H9 (cell line): Measurements from ENCODE around the gene TARS2. TPM values are rescaled to one million over a fixed set of nuclear protein-coding genes. Genes with fewer than 3 reads are reported as not detected.

Experiments
- DNase-seq: peaks from one replicate; pipeline ENCODE4 v3.0.0-alpha.2; 2017
- H2AFZ ChIP-seq: one replicate; pipeline ENCODE4 v1.6.1; 2013; ENCODE audit warnings: mild to moderate bottlenecking, low read length, control low read depth, moderate library complexity
- H2AK5ac ChIP-seq: 2 replicates; pipeline ENCODE4 v1.6.1; 2013; ENCODE audit warnings: low read length, control low read depth, mixed read lengths; ENCODE audit not compliant: insufficient read length
- H2BK120ac ChIP-seq: one replicate; pipeline ENCODE4 v1.6.1; 2013; ENCODE audit warnings: low read depth, mild to moderate bottlenecking, low read length, control low read depth, inconsistent platforms; ENCODE audit not compliant: poor library complexity, severe bottlenecking
- H2BK12ac ChIP-seq: 2 replicates; pipeline ENCODE4 v1.6.1; 2013; ENCODE audit warnings: low read length, control low read depth, mixed read lengths, low read depth; ENCODE audit not compliant: insufficient read length
- H2BK15ac ChIP-seq: 2 replicates; pipeline ENCODE4 v1.6.1; 2013; ENCODE audit warnings: low read depth, low read length, control low read depth
- H2BK20ac ChIP-seq: one replicate; pipeline ENCODE4 v1.6.1; 2013; ENCODE audit warnings: low read depth, mild to moderate bottlenecking, low read length, control low read depth, inconsistent platforms; ENCODE audit not compliant: poor library complexity, severe bottlenecking
- H2BK5ac ChIP-seq: 2 replicates; pipeline ENCODE4 v1.6.1; 2013; ENCODE audit warnings: low read length, control low read depth, mixed read lengths; ENCODE audit not compliant: insufficient read length
- H3K14ac ChIP-seq: 2 replicates; pipeline ENCODE4 v1.6.1; 2013; ENCODE audit warnings: low read length, control low read depth; ENCODE audit not compliant: insufficient read depth
- H3K18ac ChIP-seq: 2 replicates; pipeline ENCODE4 v1.6.1; 2013; ENCODE audit warnings: low read depth, mild to moderate bottlenecking, mixed read lengths, low read length, control low read depth; ENCODE audit not compliant: insufficient read length
- H3K23ac ChIP-seq: 2 replicates; pipeline ENCODE4 v1.6.1; 2013; ENCODE audit warnings: low read length, control low read depth, mixed read lengths, low read depth; ENCODE audit not compliant: insufficient read length
- H3K23me2 ChIP-seq: 2 replicates; pipeline ENCODE4 v1.6.1; 2013; ENCODE audit warnings: low read depth, mild to moderate bottlenecking, mixed read lengths, low read length, control low read depth; ENCODE audit not compliant: insufficient read length, poor library complexity, severe bottlenecking
- H3K27ac ChIP-seq: 2 replicates; pipeline ENCODE4 v1.5.1; 2013; ENCODE audit warnings: low read length, control low read depth, mixed read lengths, low read depth; ENCODE audit not compliant: insufficient read length
- H3K27me3 ChIP-seq: 2 replicates; pipeline ENCODE4 v1.6.1; 2013; ENCODE audit warnings: low read length, control low read depth, inconsistent platforms; ENCODE audit not compliant: insufficient read depth
- H3K4ac ChIP-seq: 2 replicates; pipeline ENCODE4 v1.6.1; 2013; ENCODE audit warnings: low read depth, mild to moderate bottlenecking, control low read depth, inconsistent platforms, low read length, moderate library complexity
- H3K4me1 ChIP-seq: 2 replicates; pipeline ENCODE4 v1.6.1; 2013; ENCODE audit warnings: low read length, control low read depth, inconsistent platforms; ENCODE audit not compliant: insufficient read depth
- H3K4me2 ChIP-seq: 2 replicates; pipeline ENCODE4 v1.6.1; 2013; ENCODE audit warnings: low read length, control low read depth, mixed read lengths; ENCODE audit not compliant: insufficient read length, insufficient read depth
- H3K56ac ChIP-seq: 2 replicates; pipeline ENCODE4 v1.6.1; 2013; ENCODE audit warnings: low read depth, mild to moderate bottlenecking, mixed read lengths, low read length, control low read depth; ENCODE audit not compliant: insufficient read length
- H3K79me1 ChIP-seq: 2 replicates; pipeline ENCODE4 v1.6.1; 2013; ENCODE audit warnings: low read depth, mild to moderate bottlenecking, moderate library complexity, low read length, control low read depth, inconsistent platforms; ENCODE audit not compliant: insufficient read depth, poor library complexity, severe bottlenecking
- H3K79me2 ChIP-seq: 2 replicates; pipeline ENCODE4 v1.6.1; 2013; ENCODE audit warnings: low read length, control low read depth, inconsistent platforms; ENCODE audit not compliant: insufficient read depth
- H3K9ac ChIP-seq: 2 replicates; pipeline ENCODE4 v1.6.1; 2013; ENCODE audit warnings: low read length, control low read depth, mixed read lengths; ENCODE audit not compliant: insufficient read length; ENCODE audit errors: extremely low read depth
- H3K9me3 ChIP-seq: one replicate; pipeline ENCODE4 v1.6.1; 2013; ENCODE audit warnings: low read depth, low read length, inconsistent platforms; ENCODE audit not compliant: control insufficient read depth
- H3T11ph ChIP-seq: one replicate; pipeline ENCODE4 v1.6.1; 2013; ENCODE audit warnings: mild to moderate bottlenecking, low read length, control low read depth, inconsistent platforms
- H4K20me1 ChIP-seq: one replicate; pipeline ENCODE4 v1.6.1; 2013; ENCODE audit not compliant: control insufficient read depth, insufficient read length, insufficient read depth
- H4K5ac ChIP-seq: 2 replicates; pipeline ENCODE4 v1.6.1; 2013; ENCODE audit warnings: low read depth, mild to moderate bottlenecking, mixed read lengths, low read length, control low read depth; ENCODE audit not compliant: insufficient read length
- H4K8ac ChIP-seq: replicated peaks from 2 replicates; pipeline ENCODE4 v1.6.1; 2013; ENCODE audit warnings: low read length, control low read depth, mixed read lengths, low read depth; ENCODE audit not compliant: insufficient read length
- H4K91ac ChIP-seq: 2 replicates; pipeline ENCODE4 v1.6.1; 2013; ENCODE audit warnings: low read depth, mild to moderate bottlenecking, moderate library complexity, mixed read lengths, low read length, control low read depth; ENCODE audit not compliant: insufficient read length
- H3K27ac Mint-ChIP-seq, 3 experiments: 2 replicates in 2 of 3; 3 replicates in 1 of 3; pipeline ENCODE4 v1.8.0; 2020 to 2021; ENCODE audit warnings: mixed read lengths in 3 of 3, mild to moderate bottlenecking in 1 of 3, moderate library complexity in 1 of 3
- H3K27me3 Mint-ChIP-seq: 2 replicates; pipeline ENCODE4 v1.8.0; 2021; ENCODE audit warnings: low read depth, mild to moderate bottlenecking, moderate library complexity, mixed read lengths
- H3K36me3 Mint-ChIP-seq, 3 experiments: 2 replicates in 2 of 3; 3 replicates in 1 of 3; pipeline ENCODE4 v1.8.0; 2020 to 2021; ENCODE audit warnings: low read depth in 3 of 3, mixed read lengths in 3 of 3; ENCODE audit not compliant: insufficient read depth in 1 of 3
- H3K4me1 Mint-ChIP-seq, 2 experiments: 2 replicates each; pipeline ENCODE4 v1.8.0; 2020; ENCODE audit warnings: mixed read lengths in 2 of 2
- H3K4me3 Mint-ChIP-seq, 2 experiments: 2 replicates in 1 of 2; 3 replicates in 1 of 2; pipeline ENCODE4 v1.8.0; 2020 to 2021; ENCODE audit warnings: mild to moderate bottlenecking in 2 of 2, mixed read lengths in 2 of 2, moderate library complexity in 1 of 2
- H3K9me3 Mint-ChIP-seq, 2 experiments: 2 replicates in 1 of 2; 3 replicates in 1 of 2; pipeline ENCODE4 v1.8.0; 2020; ENCODE audit warnings: mild to moderate bottlenecking in 2 of 2, mixed read lengths in 2 of 2, moderate library complexity in 1 of 2
- WGBS: extraction: QIAGEN DNeasy Blood & Tissue Kit; methylation state at CpG from one replicate; pipeline ENCODE4 v1.1.7; 2013; ENCODE audit warnings: missing lambda C conversion rate, low lambda C conversion rate, mixed read lengths; ENCODE audit not compliant: insufficient read length; ENCODE audit errors: extremely low coverage; 5-methylcytosine and 5-hydroxymethylcytosine counted together
- total RNA-seq: library from RNA; stranded (reverse); gene quantifications from 2 replicates; pipeline ENCODE4 v1.2.1, GENCODE V29; 2021
- TF ChIP-seq, protein P1 (sequence below): fragments of 200-600 bp; sonication (generic); conservative IDR thresholded peaks from 3 replicates; pipeline ENCODE4 v1.8.0; 2021; ENCODE audit warnings: antibody characterized with exemption, mild to moderate bottlenecking

Gene TARS2
- total RNA-seq, 1 experiment from 2014 or later = 36.5 TPM

DNA sequence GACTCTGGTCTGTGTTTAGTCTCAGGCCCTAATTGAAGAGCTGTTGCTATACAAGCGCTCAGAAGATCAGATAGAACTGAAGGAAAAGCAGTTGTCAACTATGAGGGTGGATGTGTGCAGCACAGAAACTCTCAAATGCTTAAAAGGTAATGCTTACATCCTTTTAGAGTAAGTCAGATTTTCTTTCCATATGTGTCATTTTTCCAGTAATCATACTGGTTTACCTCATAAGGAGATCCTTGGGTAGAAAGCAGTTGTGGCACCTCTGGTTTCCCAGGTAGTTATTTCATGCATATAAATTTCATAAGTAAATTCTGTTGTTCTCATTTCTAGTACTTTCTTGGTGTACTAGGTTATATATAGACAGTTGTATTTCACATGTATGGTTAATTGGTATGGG lies 43.0 kb upstream of the TARS2 start:
- Histone ChIP-seq H3K27ac (no peak overlapping the region), H3K18ac (no peak overlapping the region), H3K4ac (no peak overlapping the region), H2AFZ (no peak overlapping the region), H2BK5ac (no peak overlapping the region), H2AK5ac (no peak overlapping the region), H3K9ac (no peak overlapping the region), H3K9me3 (no peaks in the 10 kb centered on the region), H3K14ac (no peak overlapping the region), H2BK12ac (no peak overlapping the region), H3K4me2 (no peak overlapping the region), H3K23ac (no peak overlapping the region), H4K8ac (no peak overlapping the region), H4K20me1 (no peaks in the 10 kb centered on the region), H4K5ac (no peak overlapping the region), H2BK120ac (no peak overlapping the region), H2BK15ac (no peak overlapping the region), H3K27me3 (no peaks in the 10 kb centered on the region), H3T11ph (no peak overlapping the region), H4K91ac (no peak overlapping the region), H3K79me2 (no peaks in the 10 kb centered on the region), H2BK20ac (no peak overlapping the region), H3K4me1 (no peaks in the 10 kb centered on the region), H3K79me1 (no peaks in the 10 kb centered on the region), H3K23me2 (no peaks in the 10 kb centered on the region), H3K56ac (no peak overlapping the region)
- Mint-ChIP-seq H3K27me3 (no peaks in the 10 kb centered on the region), H3K4me1 (no peaks in the 10 kb centered on the region), H3K4me3 (no peak overlapping the region), H3K27ac (no peak overlapping the region; a peak in 1 of 7 replicates), H3K36me3 (peaks cover 19 to 75% (median 60%) of the 10 kb centered on the region in 3 experiments; a peak in 6 of 7 replicates), H3K9me3 (no peaks in the 10 kb centered on the region)
- no CpG with 5 or more reads among the region's 1 CpG for WGBS
- TF ChIP-seq, protein P1, sequence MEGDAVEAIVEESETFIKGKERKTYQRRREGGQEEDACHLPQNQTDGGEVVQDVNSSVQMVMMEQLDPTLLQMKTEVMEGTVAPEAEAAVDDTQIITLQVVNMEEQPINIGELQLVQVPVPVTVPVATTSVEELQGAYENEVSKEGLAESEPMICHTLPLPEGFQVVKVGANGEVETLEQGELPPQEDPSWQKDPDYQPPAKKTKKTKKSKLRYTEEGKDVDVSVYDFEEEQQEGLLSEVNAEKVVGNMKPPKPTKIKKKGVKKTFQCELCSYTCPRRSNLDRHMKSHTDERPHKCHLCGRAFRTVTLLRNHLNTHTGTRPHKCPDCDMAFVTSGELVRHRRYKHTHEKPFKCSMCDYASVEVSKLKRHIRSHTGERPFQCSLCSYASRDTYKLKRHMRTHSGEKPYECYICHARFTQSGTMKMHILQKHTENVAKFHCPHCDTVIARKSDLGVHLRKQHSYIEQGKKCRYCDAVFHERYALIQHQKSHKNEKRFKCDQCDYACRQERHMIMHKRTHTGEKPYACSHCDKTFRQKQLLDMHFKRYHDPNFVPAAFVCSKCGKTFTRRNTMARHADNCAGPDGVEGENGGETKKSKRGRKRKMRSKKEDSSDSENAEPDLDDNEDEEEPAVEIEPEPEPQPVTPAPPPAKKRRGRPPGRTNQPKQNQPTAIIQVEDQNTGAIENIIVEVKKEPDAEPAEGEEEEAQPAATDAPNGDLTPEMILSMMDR = no peak
- DNase-seq = no peak
